KOPT-K1 (cell line): ENCODE data around the gene POLL.

Source experiments
- H3K27ac ChIP-seq: fragments of 200-600 bp; sonication (generic); 2 replicates; pipeline ENCODE4 v1.5.1; 2016; ENCODE audit warnings: antibody characterized with exemption, mild to moderate bottlenecking, low read depth, low read length; ENCODE audit not compliant: poor library complexity, severe bottlenecking
- H3K36me3 ChIP-seq: fragments of 200-600 bp; sonication (generic); 2 replicates; pipeline ENCODE4 v1.5.1; 2017; ENCODE audit warnings: antibody characterized with exemption, mild to moderate bottlenecking, low read length, moderate library complexity; ENCODE audit not compliant: insufficient read depth
- H3K9me3 ChIP-seq: fragments of 200-600 bp; sonication (generic); 2 replicates; pipeline ENCODE4 v1.5.1; 2017; ENCODE audit warnings: antibody characterized with exemption, low read length, mild to moderate bottlenecking; ENCODE audit not compliant: insufficient read depth, poor library complexity, severe bottlenecking

Gene POLL

GRCh38 chr10:101570428-101571270 lies 17.4 kb downstream of the POLL start:
- no peaks in the 10 kb centered on the region for H3K9me3 ChIP-seq
- H3K36me3 ChIP-seq = no peaks in the 10 kb centered on the region
- H3K27ac ChIP-seq = no peak overlapping the region

GRCh38 chr10:101569622-101570427 lies 18.2 kb downstream of the POLL start:
- no peaks in the 10 kb centered on the region for H3K36me3 ChIP-seq
- H3K27ac ChIP-seq = no peak overlapping the region
- H3K9me3 ChIP-seq = no peaks in the 10 kb centered on the region

GRCh38 chr10:101569323-101569621 lies 18.8 kb downstream of the POLL start:
- no peak overlapping the region for H3K27ac ChIP-seq
- no peaks in the 10 kb centered on the region for H3K36me3 ChIP-seq
- no peaks in the 10 kb centered on the region for H3K9me3 ChIP-seq

- Histone ChIP-seq H3K27ac (no peak overlapping the region), H3K9me3 (no peaks in the 10 kb centered on the region)
Observed at GRCh38 chr10:101568054-101568745, 19.9 kb downstream of the POLL start.

GRCh38 chr10:101567165-101568006 lies 20.7 kb downstream of the POLL start:
- no peaks in the 10 kb centered on the region for H3K9me3 ChIP-seq
- no peak overlapping the region for H3K27ac ChIP-seq
- no peaks in the 10 kb centered on the region for H3K36me3 ChIP-seq

More at GRCh38 chr10:101568054-101568745, 19.9 kb downstream of the POLL start:
- no peaks in the 10 kb centered on the region for H3K36me3 ChIP-seq

- no peaks in the 10 kb centered on the region for H3K36me3 ChIP-seq
- H3K27ac ChIP-seq = no peak overlapping the region
- H3K9me3 ChIP-seq = no peaks in the 10 kb centered on the region
Observed at GRCh38 chr10:101566333-101567164, 21.5 kb downstream of the POLL start.

- Histone ChIP-seq H3K9me3 (no peaks in the 10 kb centered on the region), H3K27ac (no peak overlapping the region), H3K36me3 (no peaks in the 10 kb centered on the region)
Observed at GRCh38 chr10:101565936-101566332, 22.1 kb downstream of the POLL start.

GRCh38 chr10:101565370-101565900 lies 22.6 kb downstream of the POLL start:
- no peak overlapping the region for H3K27ac ChIP-seq
- no peaks in the 10 kb centered on the region for H3K9me3 ChIP-seq
- no peaks in the 10 kb centered on the region for H3K36me3 ChIP-seq

- Histone ChIP-seq H3K36me3 (no peaks in the 10 kb centered on the region), H3K9me3 (no peaks in the 10 kb centered on the region), H3K27ac (no peak overlapping the region)
Observed at GRCh38 chr10:101564490-101564991, 23.5 kb downstream of the POLL start.

GRCh38 chr10:101563497-101564040 lies 24.5 kb downstream of the POLL start:
- Histone ChIP-seq H3K9me3 (no peaks in the 10 kb centered on the region), H3K36me3 (no peaks in the 10 kb centered on the region), H3K27ac (no peak overlapping the region)

GRCh38 chr10:101563007-101563406 lies 25.1 kb downstream of the POLL start:
- no peak overlapping the region for H3K27ac ChIP-seq
- H3K9me3 ChIP-seq = no peaks in the 10 kb centered on the region
- no peaks in the 10 kb centered on the region for H3K36me3 ChIP-seq

GRCh38 chr10:101562231-101562630 lies 25.8 kb downstream of the POLL start:
- Histone ChIP-seq H3K36me3 (no peaks in the 10 kb centered on the region), H3K9me3 (no peaks in the 10 kb centered on the region), H3K27ac (no peak overlapping the region)

- Histone ChIP-seq H3K36me3 (no peaks in the 10 kb centered on the region), H3K27ac (no peak overlapping the region), H3K9me3 (no peaks in the 10 kb centered on the region)
Observed at GRCh38 chr10:101561068-101561915, 26.8 kb downstream of the POLL start.
